ENCODE data around the gene BMAL2. TPM values are rescaled to one million over a fixed set of nuclear protein-coding genes. Genes with fewer than 3 reads are reported as not detected.

The BMAL2 gene
- total RNA-seq, 1 experiment from 2014 or later = 23.1 TPM

GRCh38 chr12:27367078-27367477 lies 34.4 kb downstream of the BMAL2 start:
- Histone ChIP-seq H4K20me1 (ENCODE audit: control insufficient read depth, insufficient read depth, insufficient read length) (no peaks in the 10 kb centered on the region), H3K23me2 (ENCODE audit: insufficient read length, low read depth, low read length, poor library complexity, severe bottlenecking) (no peaks in the 10 kb centered on the region), H2BK5ac (ENCODE audit: insufficient read length, low read length) (no peak overlapping the region), H3K23ac (ENCODE audit: insufficient read length, low read depth, low read length) (no peak overlapping the region), H3K4me1 (ENCODE audit: insufficient read depth, low read length) (no peaks in the 10 kb centered on the region), H4K8ac (replicated peaks; ENCODE audit: insufficient read length, low read depth, low read length) (no peak overlapping the region), H3K79me1 (ENCODE audit: insufficient read depth, low read depth, low read length, poor library complexity, severe bottlenecking) (no peaks in the 10 kb centered on the region), H4K5ac (ENCODE audit: insufficient read length, low read depth, low read length) (no peak overlapping the region), H3T11ph (ENCODE audit: low read length) (no peak overlapping the region), H3K9me3 (ENCODE audit: control insufficient read depth, low read depth, low read length) (no peaks in the 10 kb centered on the region), H3K18ac (ENCODE audit: insufficient read length, low read depth, low read length) (no peak overlapping the region), H3K4ac (ENCODE audit: low read depth, low read length) (no peak overlapping the region), H3K27ac (ENCODE audit: insufficient read length, low read depth, low read length) (no peak overlapping the region), H3K4me2 (ENCODE audit: insufficient read depth, insufficient read length, low read length) (no peak overlapping the region), H3K27me3 (ENCODE audit: insufficient read depth, low read length) (no peaks in the 10 kb centered on the region), H3K56ac (ENCODE audit: insufficient read length, low read depth, low read length) (no peak overlapping the region), H2BK15ac (ENCODE audit: low read depth, low read length) (no peak overlapping the region), H2BK120ac (ENCODE audit: low read depth, low read length, poor library complexity, severe bottlenecking) (no peak overlapping the region), H2BK20ac (ENCODE audit: low read depth, low read length, poor library complexity, severe bottlenecking) (no peak overlapping the region), H3K79me2 (ENCODE audit: insufficient read depth, low read length) (no peaks in the 10 kb centered on the region; the same call in 1 of the 2 replicates), H4K91ac (ENCODE audit: insufficient read length, low read depth, low read length) (no peak overlapping the region), H2BK12ac (ENCODE audit: insufficient read length, low read depth, low read length) (no peak overlapping the region), H3K9ac (ENCODE audit: extremely low read depth, insufficient read length, low read length) (no peak overlapping the region), H2AK5ac (ENCODE audit: insufficient read length, low read length) (no peak overlapping the region), H3K14ac (ENCODE audit: insufficient read depth, low read length) (no peak overlapping the region), H2AFZ (ENCODE audit: low read length) (no peak overlapping the region)
- no peak for TF ChIP-seq CTCF (conservative IDR thresholded peaks at IDR 0.05)
- no peaks in the 10 kb centered on the region for H3K4me1 Mint-ChIP-seq
- WGBS (ENCODE audit: extremely low coverage, insufficient read length, low lambda C conversion rate) = no CpG with 5 or more reads among the region's 6 CpGs
- no peak overlapping the region for H3K4me3 Mint-ChIP-seq
- DNase-seq = no peak
- H3K27ac Mint-ChIP-seq = no peak overlapping the region
- H3K27me3 Mint-ChIP-seq (ENCODE audit: low read depth) = no peaks in the 10 kb centered on the region
- peaks cover 0 to 5% of the 10 kb centered on the region in 2 experiments; a peak in 3 of 5 replicates for H3K9me3 Mint-ChIP-seq
- peaks cover 13 to 26% (median 14%) of the 10 kb centered on the region in 3 experiments; a peak in 6 of 7 replicates for H3K36me3 Mint-ChIP-seq (ENCODE audit: insufficient read depth in 1 of 3, low read depth in 3 of 3)
